Ovary (tissue), 3 donors: Measurements from ENCODE around the gene ADGRB2.

Experiments used
- CTCF ChIP-seq, 3 donors: fragments of 450-650 bp in 2 of 3; fragments of 200-600 bp in 1 of 3; IDR thresholded peaks; one replicate each; pipeline versions ENCODE4 v1.5.1 to v1.8.0; 2016 to 2022; ENCODE audit warnings: antibody characterized with exemption in 3 of 3, mild to moderate bottlenecking in 1 of 3
- EP300 ChIP-seq: sonication (generic); formaldehyde crosslinking; IDR thresholded peaks from one replicate; pipeline ENCODE4 v1.6.1; 2017; ENCODE audit warnings: antibody characterized with exemption
- donor health status: DM: no; HTN: no; CAD: no.

GRCh38 chr1:31762323-31762722, 1.8 kb downstream of the ADGRB2 start:
- TF ChIP-seq EP300 = no peak
- no peak for TF ChIP-seq CTCF (IDR thresholded peaks at IDR 0.05)
